IMR-90 (cell line): ENCODE measurements around the gene RTCA.

Source experiments
- CEBPB ChIP-seq: IDR thresholded peaks from 2 replicates; pipeline ENCODE4 v1.6.1; 2012; ENCODE audit warnings: low read depth, low read length, improper control_type of control experiment
- MAFK ChIP-seq: IDR thresholded peaks from 2 replicates; pipeline ENCODE4 v1.6.1; 2012; ENCODE audit warnings: low read depth, low read length, improper control_type of control experiment
- POLR2A ChIP-seq: IDR thresholded peaks from 2 replicates; pipeline ENCODE4 v1.6.1; 2012; ENCODE audit warnings: mild to moderate bottlenecking, low read depth, low read length
- SMC3 ChIP-seq: fragments of 150-350 bp; IDR thresholded peaks from 2 replicates; pipeline ENCODE4 v1.6.1; 2016; ENCODE audit warnings: low read depth, mild to moderate bottlenecking, antibody characterized with exemption, low read length, moderate library complexity
- TF ChIP-seq, protein P1 (sequence below): conservative IDR thresholded peaks from 2 replicates; pipeline ENCODE4 v1.5.1; 2012; ENCODE audit warnings: mild to moderate bottlenecking, low read depth, low read length, improper control_type of control experiment

DNA sequence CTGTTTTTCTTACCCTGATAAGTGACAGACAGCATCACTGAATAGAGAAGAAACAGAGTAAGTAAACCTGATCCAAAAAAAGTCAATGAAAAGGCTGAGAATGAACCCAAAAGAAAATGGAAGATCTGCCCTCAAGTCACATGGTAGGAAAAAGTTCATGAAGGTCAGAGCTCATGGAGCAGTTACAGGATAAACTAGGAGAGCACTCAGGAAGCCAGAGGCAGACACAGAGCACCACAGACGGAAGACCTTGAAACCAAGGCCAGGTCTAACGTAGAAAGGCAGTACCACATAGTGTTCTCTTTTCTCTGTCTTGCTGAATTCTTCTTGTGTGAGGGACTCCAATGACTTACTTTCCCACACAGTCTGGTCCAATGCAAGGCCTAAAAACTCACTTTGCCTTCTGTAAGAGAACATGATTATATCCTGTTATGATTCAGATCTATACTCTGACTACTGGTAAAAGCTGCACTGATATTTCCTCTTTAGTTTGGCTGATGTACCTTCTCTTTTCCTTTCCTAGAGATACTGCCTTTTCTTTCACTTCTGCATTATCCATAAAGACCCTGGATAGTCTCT, 40.8 kb downstream of the RTCA start:
- TF ChIP-seq POLR2A, result no peak
- TF ChIP-seq MAFK, result no peak
- no peak for TF ChIP-seq SMC3
- TF ChIP-seq, protein P1, sequence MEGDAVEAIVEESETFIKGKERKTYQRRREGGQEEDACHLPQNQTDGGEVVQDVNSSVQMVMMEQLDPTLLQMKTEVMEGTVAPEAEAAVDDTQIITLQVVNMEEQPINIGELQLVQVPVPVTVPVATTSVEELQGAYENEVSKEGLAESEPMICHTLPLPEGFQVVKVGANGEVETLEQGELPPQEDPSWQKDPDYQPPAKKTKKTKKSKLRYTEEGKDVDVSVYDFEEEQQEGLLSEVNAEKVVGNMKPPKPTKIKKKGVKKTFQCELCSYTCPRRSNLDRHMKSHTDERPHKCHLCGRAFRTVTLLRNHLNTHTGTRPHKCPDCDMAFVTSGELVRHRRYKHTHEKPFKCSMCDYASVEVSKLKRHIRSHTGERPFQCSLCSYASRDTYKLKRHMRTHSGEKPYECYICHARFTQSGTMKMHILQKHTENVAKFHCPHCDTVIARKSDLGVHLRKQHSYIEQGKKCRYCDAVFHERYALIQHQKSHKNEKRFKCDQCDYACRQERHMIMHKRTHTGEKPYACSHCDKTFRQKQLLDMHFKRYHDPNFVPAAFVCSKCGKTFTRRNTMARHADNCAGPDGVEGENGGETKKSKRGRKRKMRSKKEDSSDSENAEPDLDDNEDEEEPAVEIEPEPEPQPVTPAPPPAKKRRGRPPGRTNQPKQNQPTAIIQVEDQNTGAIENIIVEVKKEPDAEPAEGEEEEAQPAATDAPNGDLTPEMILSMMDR, result no peak
- no peak for TF ChIP-seq CEBPB
